ENCODE data around the gene DVL1. TPM values are rescaled to one million over a fixed set of nuclear protein-coding genes. Genes with fewer than 3 reads are reported as not detected.
A peak's percentile ranks its signal among the peaks of the same experiment; 100 is the strongest.

DVL1 gene
- total RNA-seq, 1 experiment from 2014 or later = 71.0 TPM

DNA sequence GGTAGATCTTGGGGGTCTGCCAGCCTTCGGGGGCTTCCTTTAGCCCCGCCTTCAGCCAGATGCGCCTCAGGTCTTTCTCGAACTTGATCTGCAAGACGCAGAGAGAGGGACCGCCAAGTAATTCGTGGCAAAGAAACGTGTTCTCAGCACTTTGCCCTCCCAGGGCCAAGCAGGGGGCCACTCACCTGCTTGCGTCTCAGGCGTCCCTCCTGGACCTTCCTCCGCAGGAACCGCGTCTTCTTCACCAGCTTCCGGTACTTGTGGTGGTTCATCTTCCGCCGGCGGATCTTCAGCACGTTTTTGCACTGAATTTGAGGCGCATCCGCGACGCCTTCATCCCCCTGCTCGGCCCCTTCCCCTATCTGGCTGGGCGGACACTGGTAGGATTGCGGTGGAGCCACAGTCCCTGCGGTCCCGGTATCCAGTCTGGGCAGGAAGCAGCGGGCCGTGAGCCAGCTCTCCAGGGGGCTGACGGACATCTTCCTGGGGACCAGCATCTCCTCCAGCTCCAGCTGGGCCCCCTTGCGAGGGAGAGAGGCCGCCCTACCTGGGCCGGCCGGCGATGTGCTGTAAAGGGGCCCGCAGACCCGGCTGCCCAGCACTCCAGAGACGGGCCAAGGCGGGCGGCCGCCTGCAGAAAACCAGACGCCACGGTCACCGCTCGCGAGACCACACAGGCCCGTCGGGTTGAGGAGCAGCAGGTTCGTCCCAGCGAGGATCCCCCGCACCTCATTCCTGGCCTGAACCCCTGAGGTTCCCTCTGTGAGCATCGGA is 24.8 kb upstream of the DVL1 start:
- peak overlapping the region; percentile 83 to 88 for H3K4me3 Mint-ChIP-seq
- Histone ChIP-seq H2BK5ac (ENCODE audit: insufficient read length, low read length) (no peak overlapping the region), H3K79me1 (ENCODE audit: insufficient read depth, low read depth, low read length, poor library complexity, severe bottlenecking) (peaks cover 13% of the 10 kb centered on the region), H3K23ac (ENCODE audit: insufficient read length, low read depth, low read length) (no peak overlapping the region), H3K56ac (ENCODE audit: insufficient read length, low read depth, low read length) (no peak overlapping the region), H3K4me1 (ENCODE audit: insufficient read depth, low read length) (no peaks in the 10 kb centered on the region; the same call in 1 of the 2 replicates), H2AK5ac (ENCODE audit: insufficient read length, low read length) (no peak overlapping the region), H4K8ac (replicated peaks; ENCODE audit: insufficient read length, low read depth, low read length) (no peak overlapping the region), H3K4me2 (ENCODE audit: insufficient read depth, insufficient read length, low read length) (peak overlapping the region; percentile 94), H4K20me1 (ENCODE audit: control insufficient read depth, insufficient read depth, insufficient read length) (no peaks in the 10 kb centered on the region), H3T11ph (ENCODE audit: low read length) (no peak overlapping the region), H2BK20ac (ENCODE audit: low read depth, low read length, poor library complexity, severe bottlenecking) (no peak overlapping the region), H3K23me2 (ENCODE audit: insufficient read length, low read depth, low read length, poor library complexity, severe bottlenecking) (peaks cover 10% of the 10 kb centered on the region), H3K79me2 (ENCODE audit: insufficient read depth, low read length) (peaks cover 4% of the 10 kb centered on the region; the same call in 1 of the 2 replicates), H2BK12ac (ENCODE audit: insufficient read length, low read depth, low read length) (no peak overlapping the region), H2AFZ (ENCODE audit: low read length) (no peak overlapping the region), H3K4ac (ENCODE audit: low read depth, low read length) (no peak overlapping the region), H3K27me3 (ENCODE audit: insufficient read depth, low read length) (no peaks in the 10 kb centered on the region), H3K9ac (ENCODE audit: extremely low read depth, insufficient read length, low read length) (peak overlapping the region; percentile 92), H3K14ac (ENCODE audit: insufficient read depth, low read length) (no peak overlapping the region), H4K91ac (ENCODE audit: insufficient read length, low read depth, low read length) (no peak overlapping the region), H2BK15ac (ENCODE audit: low read depth, low read length) (no peak overlapping the region), H3K18ac (ENCODE audit: insufficient read length, low read depth, low read length) (no peak overlapping the region), H4K5ac (ENCODE audit: insufficient read length, low read depth, low read length) (no peak overlapping the region), H3K27ac (ENCODE audit: insufficient read length, low read depth, low read length) (no peak overlapping the region), H2BK120ac (ENCODE audit: low read depth, low read length, poor library complexity, severe bottlenecking) (no peak overlapping the region), H3K9me3 (ENCODE audit: control insufficient read depth, low read depth, low read length) (no peaks in the 10 kb centered on the region)
- no peaks in the 10 kb centered on the region for H3K9me3 Mint-ChIP-seq
- TF ChIP-seq, protein P1, sequence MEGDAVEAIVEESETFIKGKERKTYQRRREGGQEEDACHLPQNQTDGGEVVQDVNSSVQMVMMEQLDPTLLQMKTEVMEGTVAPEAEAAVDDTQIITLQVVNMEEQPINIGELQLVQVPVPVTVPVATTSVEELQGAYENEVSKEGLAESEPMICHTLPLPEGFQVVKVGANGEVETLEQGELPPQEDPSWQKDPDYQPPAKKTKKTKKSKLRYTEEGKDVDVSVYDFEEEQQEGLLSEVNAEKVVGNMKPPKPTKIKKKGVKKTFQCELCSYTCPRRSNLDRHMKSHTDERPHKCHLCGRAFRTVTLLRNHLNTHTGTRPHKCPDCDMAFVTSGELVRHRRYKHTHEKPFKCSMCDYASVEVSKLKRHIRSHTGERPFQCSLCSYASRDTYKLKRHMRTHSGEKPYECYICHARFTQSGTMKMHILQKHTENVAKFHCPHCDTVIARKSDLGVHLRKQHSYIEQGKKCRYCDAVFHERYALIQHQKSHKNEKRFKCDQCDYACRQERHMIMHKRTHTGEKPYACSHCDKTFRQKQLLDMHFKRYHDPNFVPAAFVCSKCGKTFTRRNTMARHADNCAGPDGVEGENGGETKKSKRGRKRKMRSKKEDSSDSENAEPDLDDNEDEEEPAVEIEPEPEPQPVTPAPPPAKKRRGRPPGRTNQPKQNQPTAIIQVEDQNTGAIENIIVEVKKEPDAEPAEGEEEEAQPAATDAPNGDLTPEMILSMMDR (conservative IDR thresholded peaks at IDR 0.05) = no peak
- WGBS (ENCODE audit: extremely low coverage, insufficient read length, low lambda C conversion rate) = no CpG with 5 or more reads among the region's 52 CpGs
- H3K27ac Mint-ChIP-seq = peak overlapping the region; percentile 10 to 95 (median 61); a peak in 4 of 7 replicates
- DNase-seq = no peak
- peaks cover 6 to 20% (median 12%) of the 10 kb centered on the region in 3 experiments for H3K36me3 Mint-ChIP-seq (ENCODE audit: insufficient read depth in 1 of 3, low read depth in 3 of 3)
- H3K4me1 Mint-ChIP-seq = peaks cover 5 to 10% of the 10 kb centered on the region in 2 experiments
- peaks cover 2% of the 10 kb centered on the region; the same call in 1 of the 2 replicates for H3K27me3 Mint-ChIP-seq (ENCODE audit: low read depth)
